PC-3 (cell line): Measurements from ENCODE around the gene TMEM117. TPM values are rescaled to one million over a fixed set of nuclear protein-coding genes. Genes with fewer than 3 reads are reported as not detected.

Experiments
- ATAC-seq: fragments of 200-7000 bp; cut with Tn5 transposase; 2 replicates; pipeline ENCODE4 v1.9.1; 2020; ENCODE audit warnings: mild to moderate bottlenecking, moderate library complexity
- BruUV-seq: library from RNA; stranded (reverse); fragments of 400-500 nt; replicated peaks from 2 replicates; lab custom pipeline; 2021; lab: Mats Ljungman, UMichigan
- CTCF ChIA-PET: fragments of 300-600 bp; sonication (Branson Sonifier 250); formaldehyde crosslinking; loops from one replicate; lab custom pipeline; 2022; ENCODE audit warnings: antibody characterized with exemption; lab: Charles Lee
- POLR2A ChIA-PET: fragments of 300-600 bp; sonication (Branson Sonifier 250); formaldehyde crosslinking; loops from one replicate; lab custom pipeline; 2022; ENCODE audit warnings: antibody characterized with exemption; ENCODE audit not compliant: unreplicated experiment; lab: Charles Lee
- DNase-seq: peaks from one replicate; pipeline ENCODE4 v3.0.0-alpha.2; 2015
- H2AFZ ChIP-seq: fragments of 300-600 bp; sonication (generic); 2 replicates; pipeline ENCODE4 v1.6.0; 2016; ENCODE audit warnings: antibody characterized with exemption, low read length
- H3F3A ChIP-seq: fragments of 300-600 bp; sonication (generic); one replicate; pipeline ENCODE4 v1.6.0; 2017; ENCODE audit warnings: antibody characterized with exemption, low read length, control low read depth, mild to moderate bottlenecking; ENCODE audit not compliant: unreplicated experiment
- H3K27ac ChIP-seq: fragments of 300-600 bp; sonication (generic); 2 replicates; pipeline ENCODE4 v1.5.1; 2016; ENCODE audit warnings: mild to moderate bottlenecking, low read length
- H3K27me3 ChIP-seq: fragments of 300-600 bp; sonication (generic); 2 replicates; pipeline ENCODE4 v1.6.1; 2016; ENCODE audit warnings: low read length, mixed read lengths
- H3K36me3 ChIP-seq: fragments of 300-600 bp; sonication (generic); 2 replicates; pipeline ENCODE4 v1.6.1; 2016; ENCODE audit warnings: low read depth, mixed run types, low read length, mixed read lengths
- H3K4me1 ChIP-seq: fragments of 300-600 bp; sonication (generic); 2 replicates; pipeline ENCODE4 v1.5.1; 2016; ENCODE audit warnings: low read length; ENCODE audit not compliant: insufficient read depth
- H3K4me2 ChIP-seq: fragments of 300-600 bp; sonication (generic); 2 replicates; pipeline ENCODE4 v1.6.0; 2016; ENCODE audit warnings: low read length
- H3K4me3 ChIP-seq: fragments of 300-600 bp; sonication (generic); 2 replicates; pipeline ENCODE4 v1.5.1; 2016; ENCODE audit warnings: mild to moderate bottlenecking, low read length, mixed read lengths
- H3K79me2 ChIP-seq: fragments of 300-600 bp; sonication (generic); 2 replicates; pipeline ENCODE4 v1.6.1; 2017; ENCODE audit warnings: low read length, mixed read lengths
- H3K9ac ChIP-seq: fragments of 300-600 bp; sonication (generic); 2 replicates; pipeline ENCODE4 v1.6.0; 2016; ENCODE audit warnings: mild to moderate bottlenecking, low read length
- H3K9me2 ChIP-seq: fragments of 300-600 bp; sonication (generic); replicated peaks from 2 replicates; pipeline ENCODE4 v1.6.1; 2016; ENCODE audit warnings: mixed run types, low read length, mixed read lengths
- H3K9me3 ChIP-seq: fragments of 300-600 bp; sonication (generic); 2 replicates; pipeline ENCODE4 v1.6.1; 2016; ENCODE audit warnings: low read length, mixed read lengths
- H4K20me1 ChIP-seq: fragments of 300-600 bp; sonication (generic); 2 replicates; pipeline ENCODE4 v1.6.1; 2016; ENCODE audit warnings: low read length, mixed read lengths
- CTCF ChIP-seq: fragments of 300-600 bp; sonication (generic); conservative IDR thresholded peaks from 2 replicates; pipeline ENCODE4 v1.5.1; 2017; ENCODE audit warnings: antibody characterized with exemption, low read depth, mild to moderate bottlenecking, low read length
- EZH2 ChIP-seq: fragments of 300-600 bp; sonication (generic); IDR thresholded peaks from one replicate; pipeline ENCODE4 v1.6.1; 2017; ENCODE audit warnings: antibody characterized with exemption, mild to moderate bottlenecking, low read length; ENCODE audit not compliant: unreplicated experiment
- EZH2phosphoT487 ChIP-seq: fragments of 300-600 bp; sonication (generic); IDR thresholded peaks from 2 replicates; pipeline ENCODE4 v1.6.1; 2018; ENCODE audit warnings: mild to moderate bottlenecking, antibody characterized with exemption, low read length, borderline replicate concordance
- intact Hi-C: fragments of 100-400 bp; cut with micrococcal nuclease; formaldehyde crosslinking; loops from 2 replicates; pipeline ENCODE4 v1.9.0; 2023
- total RNA-seq: library from RNA; depleted of rRNA; stranded (reverse); fragments of >200 nt; gene quantifications from 2 replicates; pipeline ENCODE4 v1.2.3, GENCODE V29; 2014

Gene TMEM117
- total RNA-seq, 1 experiment from 2014 or later: 9.0 TPM

DNA sequence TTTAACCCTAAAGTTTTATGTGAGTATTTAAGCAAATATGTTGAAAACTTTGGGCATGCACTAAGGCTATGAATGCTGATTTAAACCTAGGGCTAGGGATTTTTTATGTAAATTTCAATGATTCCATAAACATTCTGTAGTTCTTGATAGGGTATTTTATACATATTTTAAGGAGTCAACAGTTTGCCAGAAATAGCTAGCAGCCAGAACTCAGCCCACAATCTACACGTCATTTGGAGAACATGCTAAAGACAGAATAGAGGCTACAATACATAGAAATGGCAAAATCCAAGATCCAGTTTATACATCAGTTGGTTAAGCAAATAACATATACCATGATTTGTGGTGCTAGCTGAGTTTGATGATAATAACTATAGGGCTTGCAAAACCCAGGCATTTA lies 184.7 kb downstream of the TMEM117 start:
- Histone ChIP-seq H3K36me3 (no peaks in the 10 kb centered on the region), H3K9me3 (no peaks in the 10 kb centered on the region), H3K4me2 (no peak overlapping the region), H4K20me1 (no peaks in the 10 kb centered on the region), H3K4me3 (no peak overlapping the region), H3K4me1 (no peaks in the 10 kb centered on the region), H3K27me3 (no peaks in the 10 kb centered on the region), H3K79me2 (no peaks in the 10 kb centered on the region), H3K9ac (no peak overlapping the region), H3K27ac (no peak overlapping the region), H3K9me2 (no peaks in the 10 kb centered on the region), H2AFZ (no peak overlapping the region), H3F3A (no peaks in the 10 kb centered on the region)
- no TSS peak for BruUV-seq
- ATAC-seq: no peak
- CTCF ChIA-PET: no interaction called here
- no peak for DNase-seq
- POLR2A ChIA-PET: no interaction called here
- intact Hi-C loops: no loop called here
- TF ChIP-seq EZH2phosphoT487 (no peak), CTCF (no peak), EZH2 (no peak)

DNA sequence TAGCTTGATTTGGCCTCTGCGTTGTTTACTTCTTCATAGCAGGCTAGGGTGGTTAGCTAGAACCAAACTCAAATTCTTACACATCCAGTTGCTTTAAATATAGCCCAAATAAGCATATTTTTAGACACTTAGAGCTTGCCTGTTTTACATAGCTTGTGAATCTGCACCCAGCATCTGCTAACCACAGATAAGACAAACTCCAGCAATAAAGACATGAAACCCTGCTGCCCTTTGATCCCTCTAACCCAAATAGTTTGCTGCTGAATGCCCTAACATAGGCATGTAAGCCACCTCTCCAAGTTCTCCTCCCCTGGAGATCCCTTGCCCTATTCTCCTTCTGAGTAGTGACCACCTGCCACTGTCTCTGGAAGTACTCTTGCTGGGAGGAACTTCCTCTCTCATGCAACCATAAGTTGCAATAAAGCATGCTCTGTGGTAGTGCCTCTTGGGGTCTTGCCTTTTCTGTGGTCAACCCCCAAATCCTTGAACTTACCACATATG lies 185.6 kb downstream of the TMEM117 start:
- no peak overlapping the region for H3K4me3 ChIP-seq
- H3K36me3 ChIP-seq: no peaks in the 10 kb centered on the region
- no peaks in the 10 kb centered on the region for H4K20me1 ChIP-seq
- H2AFZ ChIP-seq: no peak overlapping the region
- no peaks in the 10 kb centered on the region for H3K9me2 ChIP-seq
- H3K9ac ChIP-seq: no peak overlapping the region
- no peak for ATAC-seq
- intact Hi-C loops: no loop called here
- no peaks in the 10 kb centered on the region for H3F3A ChIP-seq
- H3K27ac ChIP-seq: no peak overlapping the region
- H3K4me2 ChIP-seq: no peak overlapping the region
- no TSS peak for BruUV-seq
- H3K27me3 ChIP-seq: no peaks in the 10 kb centered on the region
- ChIA-PET CTCF (no interaction called here), POLR2A (no interaction called here)
- TF ChIP-seq CTCF (no peak), EZH2phosphoT487 (no peak), EZH2 (no peak)
- no peak for DNase-seq
- no peaks in the 10 kb centered on the region for H3K9me3 ChIP-seq
- no peaks in the 10 kb centered on the region for H3K4me1 ChIP-seq
- no peaks in the 10 kb centered on the region for H3K79me2 ChIP-seq

DNA sequence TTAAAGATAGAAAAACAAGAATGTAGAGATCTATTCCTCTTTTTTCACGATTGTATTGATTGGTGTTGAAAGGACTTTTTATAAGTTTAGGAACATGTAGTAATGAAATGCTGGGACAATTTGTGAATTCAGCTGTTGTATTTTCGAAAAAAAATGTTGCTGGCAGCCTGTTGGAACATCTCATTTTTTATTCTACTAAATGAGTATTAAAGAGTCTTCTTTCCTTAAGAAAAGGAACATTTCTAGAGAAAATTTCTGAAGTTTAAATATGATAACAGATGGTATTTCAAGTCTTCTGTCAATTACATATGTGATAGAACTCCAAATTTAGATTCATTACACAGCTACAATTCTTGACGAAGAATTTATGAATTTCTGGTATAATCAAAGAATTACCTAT lies 189.6 kb downstream of the TMEM117 start:
- Histone ChIP-seq H3F3A (no peaks in the 10 kb centered on the region), H3K27me3 (no peaks in the 10 kb centered on the region), H3K9me3 (no peaks in the 10 kb centered on the region), H2AFZ (no peak overlapping the region), H3K9ac (no peak overlapping the region), H3K79me2 (no peaks in the 10 kb centered on the region), H4K20me1 (no peaks in the 10 kb centered on the region), H3K27ac (no peak overlapping the region), H3K36me3 (no peaks in the 10 kb centered on the region), H3K9me2 (no peaks in the 10 kb centered on the region), H3K4me1 (no peaks in the 10 kb centered on the region), H3K4me2 (no peak overlapping the region), H3K4me3 (no peak overlapping the region)
- ATAC-seq (no peak), DNase-seq (no peak)
- POLR2A ChIA-PET: no interaction called here
- no TSS peak for BruUV-seq
- intact Hi-C loops: no loop called here
- CTCF ChIA-PET: no interaction called here
- TF ChIP-seq EZH2phosphoT487: no peak
